Measurements from ENCODE around the gene DYRK1A.

DYRK1A gene

DNA sequence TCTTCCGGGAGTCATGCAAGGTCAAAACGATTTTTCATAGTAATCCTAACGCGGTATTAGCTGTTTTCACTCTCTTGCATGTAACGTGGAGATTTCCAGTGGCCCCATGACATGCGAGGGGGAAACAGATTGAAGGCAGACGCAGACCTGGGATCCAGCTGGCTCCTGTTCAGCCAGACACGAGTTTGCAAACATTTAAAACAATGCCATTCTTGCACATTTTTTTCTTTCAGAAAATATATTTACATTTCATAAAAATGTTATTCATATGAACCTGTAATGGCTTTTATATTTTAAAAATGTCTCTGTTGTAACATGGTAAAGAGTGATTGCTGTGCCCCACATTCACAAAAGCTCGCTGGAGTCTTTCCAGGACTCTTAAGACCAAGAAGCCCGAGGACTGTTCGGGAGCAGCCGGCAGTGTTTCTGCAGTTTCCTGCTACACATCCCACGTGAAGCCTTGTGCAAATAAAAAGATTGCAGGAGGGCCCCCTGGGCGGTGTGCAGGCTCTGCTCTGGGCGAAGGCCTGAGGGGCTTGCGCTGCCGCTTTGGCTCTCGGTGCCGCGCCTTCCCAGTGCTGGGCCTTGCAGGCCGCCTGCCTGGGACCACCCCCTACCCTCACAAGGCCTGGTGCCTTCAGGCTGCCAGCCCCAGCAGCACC, 184.9 kb downstream of the DYRK1A start:
- no peak overlapping the region for H3K4me2 ChIP-seq
- H3K4me1 ChIP-seq = peaks cover 16 to 56% (median 42%) of the 10 kb centered on the region in 10 experiments
- H3K27ac ChIP-seq = no peak overlapping the region
- no peaks in the 10 kb centered on the region for H3K9me3 ChIP-seq (replicated peaks in 1 of 11)
- H3K9ac ChIP-seq = no peak overlapping the region
- H4K20me1 ChIP-seq = 0 out of 22 replicates have a peak, but pooled peaks cover 0 to 2% (median 0%) of the 10 kb centered on the region in 11 experiments
- no peaks in the 10 kb centered on the region for H3K36me3 ChIP-seq
- peaks cover 0 to 5% (median 0%) of the 10 kb centered on the region in 11 experiments; a peak in 1 of 22 replicates for H3K27me3 ChIP-seq
- no peak for TF ChIP-seq Cebpa-rat (IDR thresholded peaks at IDR 0.05)
- H3K4me3 ChIP-seq = no peak overlapping the region

GRCh38 chr21:37551993-37552355, 185.4 kb downstream of the DYRK1A start:
- Histone ChIP-seq H3K9ac (no peak overlapping the region), H3K4me1 (peaks cover 16 to 56% (median 43%) of the 10 kb centered on the region in 10 experiments), H4K20me1 (0 out of 22 replicates have a peak, but pooled peaks cover 0 to 2% (median 0%) of the 10 kb centered on the region in 11 experiments), H3K4me2 (no peak overlapping the region), H3K4me3 (no peak overlapping the region), H3K27me3 (0 out of 22 replicates have a peak, but pooled peaks cover 0 to 1% (median 0%) of the 10 kb centered on the region in 11 experiments), H3K36me3 (no peaks in the 10 kb centered on the region), H3K27ac (no peak overlapping the region), H3K9me3 (replicated peaks in 1 of 11) (no peaks in the 10 kb centered on the region)
- TF ChIP-seq Cebpa-rat (IDR thresholded peaks at IDR 0.05) = no peak

DNA sequence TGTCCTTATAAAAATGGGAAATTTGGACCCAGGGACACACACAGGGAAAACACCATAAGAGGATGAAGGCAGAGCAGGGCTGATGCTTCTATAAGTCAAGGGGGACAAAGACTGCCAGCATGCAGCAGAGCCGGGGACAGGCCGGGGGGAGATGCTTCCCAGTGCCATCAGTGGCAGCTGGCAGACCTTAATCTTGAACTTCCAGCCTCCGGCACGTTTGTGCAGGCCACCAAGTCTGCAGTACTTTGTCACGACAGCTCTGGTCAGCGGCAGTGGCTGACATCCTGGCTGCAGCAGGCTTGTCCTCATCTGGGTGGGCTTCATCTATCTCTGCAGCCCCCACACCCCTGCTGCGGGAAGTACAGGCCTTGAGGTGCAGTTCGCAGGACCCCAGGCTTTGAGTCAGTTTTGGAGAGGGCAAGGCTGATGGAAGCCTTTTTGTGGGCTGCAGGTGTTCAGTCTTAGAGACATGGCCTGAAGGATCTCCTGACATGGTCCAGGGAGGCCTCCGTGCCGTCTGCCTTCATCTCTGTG, 186.0 kb downstream of the DYRK1A start:
- Histone ChIP-seq H3K4me3 (no peak overlapping the region), H3K27me3 (no peaks in the 10 kb centered on the region), H3K4me1 (peaks cover 16 to 56% (median 43%) of the 10 kb centered on the region in 10 experiments), H3K36me3 (no peaks in the 10 kb centered on the region), H4K20me1 (0 out of 22 replicates have a peak, but pooled peaks cover 0 to 2% (median 0%) of the 10 kb centered on the region in 11 experiments), H3K9me3 (replicated peaks in 1 of 11) (peaks cover 0 to under 1% (median 0%) of the 10 kb centered on the region in 11 experiments; a peak in 3 of 22 replicates), H3K9ac (no peak overlapping the region), H3K27ac (no peak overlapping the region), H3K4me2 (peak overlapping the region in 4 of 11 experiments; percentile 4 to 40 (median 31); a peak in 6 of 22 replicates)
- TF ChIP-seq Cebpa-rat (IDR thresholded peaks at IDR 0.05) = no peak

DNA sequence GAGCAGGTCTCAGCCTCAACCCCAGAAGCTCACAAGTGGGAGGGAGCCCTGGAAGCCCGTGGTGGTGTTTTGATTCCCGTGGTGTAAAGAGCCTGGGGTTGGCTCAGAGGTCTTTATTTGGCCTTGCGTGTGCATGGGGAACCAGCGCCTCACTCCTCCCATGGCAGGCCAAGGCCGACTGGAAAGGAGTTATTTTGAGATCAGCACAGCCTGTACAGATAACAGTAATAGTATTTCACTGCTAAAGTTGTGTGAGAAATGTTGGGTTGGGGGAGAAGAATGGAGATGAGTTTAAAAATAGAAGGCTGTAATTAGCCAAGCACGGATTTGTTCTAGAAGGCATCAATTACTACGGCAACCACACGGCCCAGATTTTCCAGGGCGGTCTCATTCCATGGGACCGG, 186.5 kb downstream of the DYRK1A start:
- no peak overlapping the region for H3K4me3 ChIP-seq
- no peaks in the 10 kb centered on the region for H3K36me3 ChIP-seq
- H3K9me3 ChIP-seq (replicated peaks in 1 of 11) = peaks cover 0 to 5% (median 2%) of the 10 kb centered on the region in 11 experiments; a peak in 12 of 22 replicates
- no peaks in the 10 kb centered on the region for H3K27me3 ChIP-seq
- H3K27ac ChIP-seq = no peak overlapping the region
- H3K4me2 ChIP-seq = peak overlapping the region in 4 of 11 experiments; percentile 4 to 40 (median 31); a peak in 6 of 22 replicates
- H3K4me1 ChIP-seq = peaks cover 16 to 56% (median 43%) of the 10 kb centered on the region in 10 experiments
- no peak overlapping the region for H3K9ac ChIP-seq
- H4K20me1 ChIP-seq = 0 out of 22 replicates have a peak, but pooled peaks cover 0 to 2% (median 0%) of the 10 kb centered on the region in 11 experiments
- no peak for TF ChIP-seq Cebpa-rat (IDR thresholded peaks at IDR 0.05)

DNA sequence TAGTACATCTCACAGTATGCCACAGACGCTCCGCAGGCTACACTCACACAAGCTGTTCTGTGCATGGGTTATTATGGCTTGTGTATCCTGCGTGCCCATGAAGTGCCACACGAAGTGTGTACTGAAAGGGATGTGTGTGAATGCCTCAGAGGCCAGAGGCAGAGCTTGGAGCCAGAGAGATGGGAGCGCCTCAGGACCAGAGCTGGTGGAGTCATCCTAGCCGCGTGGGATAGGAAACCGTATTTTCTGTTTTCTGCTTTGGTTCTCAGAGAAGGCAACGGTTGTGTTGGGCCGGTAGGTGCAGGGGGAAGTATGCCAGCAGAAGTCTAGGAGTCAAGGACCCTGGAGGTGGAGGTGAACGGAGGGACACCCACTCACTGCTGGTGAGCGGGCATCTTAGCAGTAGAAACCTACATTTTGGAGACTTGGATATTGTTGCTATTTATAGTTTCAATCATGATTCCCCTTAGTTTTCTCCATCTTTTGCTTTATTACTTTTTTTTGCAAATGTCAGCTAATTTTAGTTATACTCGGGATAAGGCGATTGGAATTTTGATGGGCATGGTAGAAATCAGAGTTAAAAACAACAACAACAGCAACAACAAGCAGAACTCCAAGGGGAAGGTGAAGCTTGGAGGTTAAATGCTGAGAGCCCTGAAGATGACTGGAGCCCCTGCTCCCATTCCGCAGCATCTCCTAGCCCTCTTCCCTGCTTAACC, 188.2 kb downstream of the DYRK1A start:
- Histone ChIP-seq H3K27ac (no peak overlapping the region), H3K9me3 (replicated peaks in 1 of 11) (peaks cover 0 to 18% (median 13%) of the 10 kb centered on the region in 11 experiments; a peak in 15 of 22 replicates), H3K4me2 (peak overlapping the region in 9 of 11 experiments; percentile 40 to 86 (median 83); a peak in 16 of 22 replicates), H3K36me3 (no peaks in the 10 kb centered on the region), H3K4me3 (no peak overlapping the region), H4K20me1 (0 out of 22 replicates have a peak, but pooled peaks cover 0 to 2% (median 0%) of the 10 kb centered on the region in 11 experiments), H3K9ac (no peak overlapping the region), H3K4me1 (peaks cover 16 to 50% (median 41%) of the 10 kb centered on the region in 10 experiments), H3K27me3 (no peaks in the 10 kb centered on the region)
- TF ChIP-seq Cebpa-rat (IDR thresholded peaks at IDR 0.05) = no peak

GRCh38 chr21:37555672-37556261, 189.2 kb downstream of the DYRK1A start:
- H3K4me3 ChIP-seq = no peak overlapping the region

DNA sequence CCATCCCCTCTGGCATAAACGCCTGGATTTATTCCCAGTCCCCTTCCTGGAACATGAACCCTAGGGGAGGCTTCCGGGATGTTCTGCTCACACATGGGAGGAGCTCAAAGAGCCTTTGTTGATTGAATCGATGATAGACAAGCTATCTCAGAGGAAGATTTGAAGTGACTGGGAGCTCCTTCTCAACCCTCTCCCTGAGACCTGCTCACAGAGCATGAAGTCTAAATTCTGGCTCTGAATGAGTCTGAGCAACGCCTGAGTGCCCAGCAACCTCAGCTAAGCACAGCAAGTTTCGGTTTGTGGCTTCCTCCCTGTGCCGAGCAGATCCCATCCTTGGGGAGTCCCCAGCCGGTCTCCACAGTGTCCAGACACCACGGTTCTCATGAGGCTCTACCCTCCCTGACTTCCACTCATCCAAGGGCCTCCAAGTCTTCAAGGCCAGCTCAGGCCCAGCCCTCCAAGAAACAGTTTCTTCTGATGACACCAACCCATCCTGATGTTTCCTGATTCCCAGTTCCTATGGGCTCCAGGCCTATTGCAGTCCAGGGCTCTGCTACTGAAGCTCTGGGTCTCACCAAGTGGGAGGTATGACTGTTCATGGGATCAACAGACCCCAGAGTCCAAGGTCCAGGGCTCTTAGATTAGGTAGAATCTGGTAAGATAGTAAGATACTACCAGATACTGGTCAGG, 190.8 kb downstream of the DYRK1A start:
- peak overlapping the region; percentile 40 to 87 (median 83) for H3K4me2 ChIP-seq
- H3K36me3 ChIP-seq = no peaks in the 10 kb centered on the region
- peak overlapping the region; percentile 0 to 68 (median 52); a peak in 18 of 22 replicates for H3K9ac ChIP-seq
- TF ChIP-seq Cebpa-rat (IDR thresholded peaks at IDR 0.05) = no peak
- peak overlapping the region; percentile 4 to 72 (median 61); a peak in 21 of 22 replicates for H3K27ac ChIP-seq
- no peaks in the 10 kb centered on the region for H3K27me3 ChIP-seq
- peak overlapping the region in 7 of 10 experiments; percentile 3 to 52 (median 28); a peak in 10 of 20 replicates for H3K4me3 ChIP-seq
- peaks cover 0 to 40% (median 25%) of the 10 kb centered on the region in 11 experiments; a peak in 17 of 22 replicates for H3K9me3 ChIP-seq (replicated peaks in 1 of 11)
- no peaks in the 10 kb centered on the region for H4K20me1 ChIP-seq
- peaks cover 26 to 56% (median 45%) of the 10 kb centered on the region in 10 experiments for H3K4me1 ChIP-seq

More at GRCh38 chr21:37555672-37556261, 189.2 kb downstream of the DYRK1A start:
- H3K27me3 ChIP-seq = no peaks in the 10 kb centered on the region
- H3K4me2 ChIP-seq = peak overlapping the region in 9 of 11 experiments; percentile 40 to 86 (median 83); a peak in 19 of 22 replicates
- H3K9ac ChIP-seq = no peak overlapping the region
- H3K9me3 ChIP-seq (replicated peaks in 1 of 11) = peaks cover 0 to 24% (median 13%) of the 10 kb centered on the region in 11 experiments; a peak in 15 of 22 replicates
- TF ChIP-seq Cebpa-rat (IDR thresholded peaks at IDR 0.05) = no peak
- H3K27ac ChIP-seq = no peak overlapping the region
- no peaks in the 10 kb centered on the region for H3K36me3 ChIP-seq
- H3K4me1 ChIP-seq = peaks cover 16 to 50% (median 41%) of the 10 kb centered on the region in 10 experiments
- 0 out of 22 replicates have a peak, but pooled peaks cover 0 to 2% (median 0%) of the 10 kb centered on the region in 11 experiments for H4K20me1 ChIP-seq

- no peak for TF ChIP-seq Cebpa-rat (IDR thresholded peaks at IDR 0.05)
- peaks cover 0 to 50% (median 34%) of the 10 kb centered on the region in 11 experiments; a peak in 17 of 22 replicates for H3K9me3 ChIP-seq (replicated peaks in 1 of 11)
- peaks cover 35 to 58% (median 51%) of the 10 kb centered on the region in 10 experiments for H3K4me1 ChIP-seq
- H3K36me3 ChIP-seq = no peaks in the 10 kb centered on the region
- H3K4me2 ChIP-seq = no peak overlapping the region
- H4K20me1 ChIP-seq = no peaks in the 10 kb centered on the region
- no peaks in the 10 kb centered on the region for H3K27me3 ChIP-seq
- no peak overlapping the region for H3K9ac ChIP-seq
- no peak overlapping the region for H3K27ac ChIP-seq
- H3K4me3 ChIP-seq = no peak overlapping the region; a peak in 1 of 20 replicates
Observed at GRCh38 chr21:37558676-37559211, 192.2 kb downstream of the DYRK1A start.
